Bronchial epithelial cell (primary cell): ENCODE measurements around the gene PLEKHH3. TPM values are rescaled to one million over a fixed set of nuclear protein-coding genes. Genes with fewer than 3 reads are reported as not detected.
A peak's percentile ranks its signal among the peaks of the same experiment; 100 is the strongest.

ENCODE experiments used
- DNase-seq: peaks from one replicate; pipeline ENCODE4 v3.0.0-alpha.2; 2010; ENCODE audit warnings: low read depth
- FAIRE-seq: peaks from 2 replicates; lab custom pipeline; 2011; peaks lifted over from hg19 to GRCh38; lab: Jason Lieb, UNC
- H3K27me3 ChIP-seq: 2 replicates; pipeline ENCODE4 v1.5.1; 2011; ENCODE audit warnings: low read length; ENCODE audit not compliant: control insufficient read depth, insufficient read depth
- H3K36me3 ChIP-seq: 2 replicates; pipeline ENCODE4 v1.5.1; 2011; ENCODE audit warnings: low read length; ENCODE audit not compliant: control insufficient read depth, insufficient read depth
- H3K4me3 ChIP-seq: 2 replicates; pipeline ENCODE4 v1.5.1; 2011; ENCODE audit warnings: mild to moderate bottlenecking, low read depth, low read length, control low read depth
- CTCF ChIP-seq: IDR thresholded peaks from 2 replicates; pipeline ENCODE4 v1.5.1; 2011; ENCODE audit warnings: mild to moderate bottlenecking, moderate library complexity, low read length, control low read depth, inconsistent platforms; ENCODE audit not compliant: insufficient read depth, severe bottlenecking
- total RNA-seq: library from RNA; depleted of rRNA; stranded (reverse); fragments of >200 nt; gene quantifications from 2 replicates; pipeline ENCODE4 v1.2.1, GENCODE V29; 2014

The PLEKHH3 gene
- total RNA-seq, 1 donor from 2014 or later = 15.3 TPM

- DNase-seq (peak; percentile 58), FAIRE-seq (no peak)
- peak; percentile 91 for TF ChIP-seq CTCF
- no peaks in the 10 kb centered on the region for H3K27me3 ChIP-seq
- H3K4me3 ChIP-seq = peak overlapping the region; percentile 32
- no peaks in the 10 kb centered on the region for H3K36me3 ChIP-seq
Observed at GRCh38 chr17:42679492-42680330, 2.9 kb upstream of the PLEKHH3 start.

GRCh38 chr17:42678951-42679491 is 2.2 kb upstream of the PLEKHH3 start:
- TF ChIP-seq CTCF = no peak
- no peak for FAIRE-seq
- H3K27me3 ChIP-seq = no peaks in the 10 kb centered on the region
- H3K36me3 ChIP-seq = peaks cover 1% of the 10 kb centered on the region
- peak overlapping the region; percentile 32 for H3K4me3 ChIP-seq
- peak; percentile 73 for DNase-seq

- H3K4me3 ChIP-seq = peak overlapping the region; percentile 56
- TF ChIP-seq CTCF = no peak
- H3K27me3 ChIP-seq = no peaks in the 10 kb centered on the region
- FAIRE-seq (no peak), DNase-seq (peak; percentile 58)
- peaks cover 4% of the 10 kb centered on the region for H3K36me3 ChIP-seq
Observed at GRCh38 chr17:42677921-42678781, 1.4 kb upstream of the PLEKHH3 start.

GRCh38 chr17:42677012-42677857 is 441 bp upstream of the PLEKHH3 start:
- no peaks in the 10 kb centered on the region for H3K27me3 ChIP-seq
- no peak for TF ChIP-seq CTCF
- DNase-seq = peak; percentile 96
- peak overlapping the region; percentile 97 for H3K4me3 ChIP-seq
- peak; percentile 23 for FAIRE-seq
- peaks cover 8% of the 10 kb centered on the region for H3K36me3 ChIP-seq

GRCh38 chr17:42675965-42676423 is 800 bp downstream of the PLEKHH3 start:
- no peak for TF ChIP-seq CTCF
- FAIRE-seq = no peak
- DNase-seq = no peak

More at GRCh38 chr17:42675965-42676423, 800 bp downstream of the PLEKHH3 start:
- Histone ChIP-seq H3K4me3 (peak overlapping the region; percentile 97), H3K36me3 (peaks cover 17% of the 10 kb centered on the region), H3K27me3 (no peaks in the 10 kb centered on the region)
